HCT116 (cell line): ENCODE results near the gene GCNT2. TPM values are rescaled to one million over a fixed set of nuclear protein-coding genes. Genes with fewer than 3 reads are reported as not detected.

Experiments used
- ATAC-seq: fragments of 200-7000 bp; cut with Tn5 transposase; 2 replicates; pipeline ENCODE4 v1.9.1; 2020; ENCODE audit warnings: mild to moderate bottlenecking, moderate library complexity
- BruUV-seq: library from RNA; stranded (reverse); fragments of 400-500 nt; replicated peaks from 2 replicates; lab custom pipeline; 2021; lab: Mats Ljungman, UMichigan
- CTCF ChIA-PET: fragments of 300-600 bp; sonication (Branson Sonifier 250); formaldehyde crosslinking; loops from one replicate; lab custom pipeline; 2021; ENCODE audit warnings: antibody characterized with exemption; lab: Charles Lee
- POLR2A ChIA-PET: fragments of 300-600, 350-600 bp; sonication (Branson Sonifier 250); formaldehyde crosslinking; loops from one replicate; lab custom pipeline; 2021; ENCODE audit warnings: antibody characterized with exemption; lab: Charles Lee
- RAD21 ChIA-PET, 2 experiments: fragments of 300-600 bp; sonication (Branson Sonifier 250); formaldehyde crosslinking; loops; one replicate each; lab custom pipeline; 2023; ENCODE audit warnings: low total read pairs in 2 of 2; ENCODE audit not compliant: uncharacterized antibody in 2 of 2, unreplicated experiment in 2 of 2, low non-redundant PET in 1 of 2; lab: Charles Lee
- DNase-seq: peaks from one replicate; pipeline ENCODE4 v3.0.0-alpha.2; 2010; ENCODE audit warnings: low read depth, low spot score
- H2AFZ ChIP-seq: fragments of 200-600 bp; shearing (Covaris generic), sonication (generic); 2 replicates; pipeline ENCODE4 v1.6.1; 2017; ENCODE audit warnings: low read depth, mixed run types, mixed read lengths, antibody characterized with exemption, low read length; ENCODE audit not compliant: poor library complexity, severe bottlenecking
- H3K27ac ChIP-seq: 2 replicates; pipeline ENCODE4 v1.5.1; 2012; ENCODE audit warnings: low read depth, low read length
- H3K27me3 ChIP-seq: fragments of 200-600 bp; sonication (generic); 2 replicates; pipeline ENCODE4 v1.6.1; 2016; ENCODE audit warnings: mixed run types, low read length, mixed read lengths; ENCODE audit not compliant: insufficient read depth
- H3K36me3 ChIP-seq, 2 experiments: fragments of 200-500 bp in 1 of 2; fragments of 200-600 bp in 1 of 2; sonication (Bioruptor generic) in 1 of 2; sonication (generic) in 1 of 2; 2 replicates each; pipeline versions ENCODE4 v1.5.1 to v1.6.1; 2014 to 2016; ENCODE audit warnings: low read length in 2 of 2, inconsistent platforms in 1 of 2, mixed read lengths in 1 of 2, mixed run types in 1 of 2; ENCODE audit not compliant: insufficient read depth in 2 of 2, control insufficient read depth in 1 of 2
- H3K4me1 ChIP-seq, 2 experiments: fragments of 200-600 bp in 1 of 2; sonication (generic) in 1 of 2; 2 replicates each; pipeline versions ENCODE4 v1.5.1 to v1.6.1; 2012 to 2017; ENCODE audit warnings: low read length in 2 of 2, inconsistent platforms in 1 of 2, mild to moderate bottlenecking in 1 of 2, mixed read lengths in 1 of 2, mixed run types in 1 of 2, moderate library complexity in 1 of 2; ENCODE audit not compliant: insufficient read depth in 2 of 2, control insufficient read depth in 1 of 2
- H3K4me2 ChIP-seq: fragments of 200-600 bp; sonication (generic); 2 replicates; pipeline ENCODE4 v1.6.1; 2017; ENCODE audit warnings: mixed run types, low read length, mixed read lengths
- H3K4me3 ChIP-seq, 2 experiments: fragments of 200-600 bp in 1 of 2; sonication (generic) in 1 of 2; replicated peaks in 1 of 2; 2 replicates each; pipeline ENCODE4 v1.5.1; 2011 to 2016; ENCODE audit warnings: low read length in 2 of 2, control low read depth in 1 of 2, low read depth in 1 of 2, mild to moderate bottlenecking in 1 of 2, mixed read lengths in 1 of 2, mixed run types in 1 of 2
- H3K79me2 ChIP-seq: fragments of 200-600 bp; sonication (generic); 2 replicates; pipeline ENCODE4 v1.6.1; 2017; ENCODE audit warnings: mild to moderate bottlenecking, mixed run types, low read length, moderate library complexity, mixed read lengths; ENCODE audit not compliant: insufficient read depth
- H3K9ac ChIP-seq: fragments of 200-600 bp; sonication (generic); 2 replicates; pipeline ENCODE4 v1.6.1; 2016; ENCODE audit warnings: low read length, mixed read lengths
- H3K9me2 ChIP-seq: fragments of 200-600 bp; sonication (generic), shearing (Covaris generic); 2 replicates; pipeline ENCODE4 v1.6.1; 2017; ENCODE audit warnings: mixed run types, mild to moderate bottlenecking, moderate library complexity; ENCODE audit not compliant: insufficient read depth
- H3K9me3 ChIP-seq, 2 experiments: fragments of 200-500 bp in 1 of 2; fragments of 200-600 bp in 1 of 2; sonication (Bioruptor generic) in 1 of 2; sonication (generic) in 1 of 2; 2 replicates each; pipeline ENCODE4 v1.6.1; 2014 to 2017; ENCODE audit warnings: low read length in 2 of 2, mixed read lengths in 2 of 2, inconsistent platforms in 1 of 2, low read depth in 1 of 2, mild to moderate bottlenecking in 1 of 2, mixed run types in 1 of 2, moderate library complexity in 1 of 2; ENCODE audit not compliant: control insufficient read depth in 1 of 2, insufficient read depth in 1 of 2
- H4K20me1 ChIP-seq: fragments of 200-600 bp; sonication (generic), shearing (Covaris generic); 2 replicates; pipeline ENCODE4 v1.6.1; 2017; ENCODE audit warnings: mixed run types, mild to moderate bottlenecking, moderate library complexity; ENCODE audit not compliant: insufficient read depth
- CTCF ChIP-seq, 3 experiments: fragments of 200-600 bp in 1 of 3; sonication (generic) in 1 of 3; IDR thresholded peaks in 2 of 3; conservative IDR thresholded peaks in 1 of 3; 2 replicates each; pipeline ENCODE4 v1.5.1; 2012 to 2017; ENCODE audit warnings: low read depth in 2 of 3, low read length in 2 of 3, antibody characterized with exemption in 1 of 3, borderline replicate concordance in 1 of 3, control low read depth in 1 of 3, mild to moderate bottlenecking in 1 of 3, mixed read lengths in 1 of 3, mixed run types in 1 of 3, moderate library complexity in 1 of 3; ENCODE audit not compliant: insufficient read depth in 1 of 3
- EZH2 ChIP-seq: fragments of 200-600 bp; sonication (generic); IDR thresholded peaks from 2 replicates; pipeline ENCODE4 v1.6.1; 2017; ENCODE audit warnings: antibody characterized with exemption, mixed run types
- JUND ChIP-seq: IDR thresholded peaks from 2 replicates; pipeline ENCODE4 v1.6.1; 2012
- RAD21 ChIP-seq: IDR thresholded peaks from 2 replicates; pipeline ENCODE4 v1.6.1; 2012; ENCODE audit warnings: low read depth, mild to moderate bottlenecking
- SIN3A ChIP-seq: IDR thresholded peaks from 2 replicates; pipeline ENCODE4 v1.6.1; 2012; ENCODE audit warnings: low read depth
- TCF7L2 ChIP-seq: IDR thresholded peaks from 2 replicates; pipeline ENCODE4 v1.7.0; 2011; ENCODE audit warnings: borderline replicate concordance, inconsistent platforms; ENCODE audit not compliant: insufficient read depth, insufficient read length; ENCODE audit errors: extremely low read depth
- ZBTB33 ChIP-seq: IDR thresholded peaks from 2 replicates; pipeline ENCODE4 v1.6.1; 2011; ENCODE audit warnings: mild to moderate bottlenecking, low read length, moderate library complexity; ENCODE audit not compliant: insufficient replicate concordance; ENCODE audit errors: extremely low read depth
- intact Hi-C: fragments of 100-400 bp; cut with micrococcal nuclease; formaldehyde crosslinking; loops from 2 replicates; pipeline ENCODE4 v1.10.0; 2022
- total RNA-seq: library from RNA; stranded (reverse); gene quantifications from one replicate; pipeline ENCODE4 v1.2.1, GENCODE V29; 2021; ENCODE audit not compliant: unreplicated experiment
- TF ChIP-seq, protein P1 (sequence below): IDR thresholded peaks from 2 replicates; pipeline ENCODE4 v1.6.1; 2012; ENCODE audit warnings: low read depth
- TF ChIP-seq, protein P2 (sequence below): IDR thresholded peaks from 2 replicates; pipeline ENCODE4 v1.6.1; 2012
- TF ChIP-seq, protein P3 (sequence below): IDR thresholded peaks from 2 replicates; pipeline ENCODE4 v1.6.1; 2012

GCNT2 gene
- total RNA-seq, 1 experiment from 2014 or later = 0.74 TPM

DNA sequence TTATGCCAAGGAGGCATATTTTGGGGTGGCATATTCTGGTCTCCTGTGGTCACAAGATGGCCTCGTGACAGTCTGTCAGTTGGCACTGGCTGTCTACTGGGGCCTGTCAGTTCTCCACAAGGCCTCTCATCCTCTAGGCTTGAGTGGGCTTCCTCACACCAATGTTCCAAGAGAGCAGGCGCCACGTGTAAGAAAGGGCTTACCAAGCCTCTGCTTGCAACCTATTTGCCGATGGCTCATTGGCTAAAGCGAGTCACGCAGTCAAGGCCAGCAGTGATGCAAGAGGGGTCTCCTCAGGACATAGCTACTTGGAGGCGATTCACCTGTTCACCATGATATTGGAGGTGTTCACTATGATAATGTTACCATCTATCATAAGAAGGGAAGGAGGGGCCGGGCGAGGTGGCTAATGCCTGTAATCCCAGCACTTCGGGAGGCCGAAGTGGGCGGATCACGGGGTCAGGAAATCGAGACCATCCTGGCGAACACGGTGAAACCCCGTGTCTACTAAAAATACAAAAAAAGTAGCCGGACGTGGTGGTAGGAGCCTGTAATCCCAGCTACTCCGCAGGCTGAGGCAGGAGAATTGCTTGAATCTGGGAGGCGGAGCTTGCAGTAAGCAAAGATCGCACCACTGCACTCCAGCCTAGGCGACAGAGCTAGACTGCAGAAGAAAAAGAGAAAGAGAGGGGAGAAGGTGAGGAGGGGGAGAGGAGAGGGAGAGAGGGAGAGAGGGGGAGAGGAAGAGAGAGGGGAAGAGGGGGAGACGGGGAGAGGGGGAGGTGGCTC is 138.0 kb downstream of the GCNT2 start (continued):
- TF ChIP-seq ZBTB33 = no peak
- TF ChIP-seq RAD21 = no peak
- TF ChIP-seq, protein P1, sequence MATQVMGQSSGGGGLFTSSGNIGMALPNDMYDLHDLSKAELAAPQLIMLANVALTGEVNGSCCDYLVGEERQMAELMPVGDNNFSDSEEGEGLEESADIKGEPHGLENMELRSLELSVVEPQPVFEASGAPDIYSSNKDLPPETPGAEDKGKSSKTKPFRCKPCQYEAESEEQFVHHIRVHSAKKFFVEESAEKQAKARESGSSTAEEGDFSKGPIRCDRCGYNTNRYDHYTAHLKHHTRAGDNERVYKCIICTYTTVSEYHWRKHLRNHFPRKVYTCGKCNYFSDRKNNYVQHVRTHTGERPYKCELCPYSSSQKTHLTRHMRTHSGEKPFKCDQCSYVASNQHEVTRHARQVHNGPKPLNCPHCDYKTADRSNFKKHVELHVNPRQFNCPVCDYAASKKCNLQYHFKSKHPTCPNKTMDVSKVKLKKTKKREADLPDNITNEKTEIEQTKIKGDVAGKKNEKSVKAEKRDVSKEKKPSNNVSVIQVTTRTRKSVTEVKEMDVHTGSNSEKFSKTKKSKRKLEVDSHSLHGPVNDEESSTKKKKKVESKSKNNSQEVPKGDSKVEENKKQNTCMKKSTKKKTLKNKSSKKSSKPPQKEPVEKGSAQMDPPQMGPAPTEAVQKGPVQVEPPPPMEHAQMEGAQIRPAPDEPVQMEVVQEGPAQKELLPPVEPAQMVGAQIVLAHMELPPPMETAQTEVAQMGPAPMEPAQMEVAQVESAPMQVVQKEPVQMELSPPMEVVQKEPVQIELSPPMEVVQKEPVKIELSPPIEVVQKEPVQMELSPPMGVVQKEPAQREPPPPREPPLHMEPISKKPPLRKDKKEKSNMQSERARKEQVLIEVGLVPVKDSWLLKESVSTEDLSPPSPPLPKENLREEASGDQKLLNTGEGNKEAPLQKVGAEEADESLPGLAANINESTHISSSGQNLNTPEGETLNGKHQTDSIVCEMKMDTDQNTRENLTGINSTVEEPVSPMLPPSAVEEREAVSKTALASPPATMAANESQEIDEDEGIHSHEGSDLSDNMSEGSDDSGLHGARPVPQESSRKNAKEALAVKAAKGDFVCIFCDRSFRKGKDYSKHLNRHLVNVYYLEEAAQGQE = no peak

DNA sequence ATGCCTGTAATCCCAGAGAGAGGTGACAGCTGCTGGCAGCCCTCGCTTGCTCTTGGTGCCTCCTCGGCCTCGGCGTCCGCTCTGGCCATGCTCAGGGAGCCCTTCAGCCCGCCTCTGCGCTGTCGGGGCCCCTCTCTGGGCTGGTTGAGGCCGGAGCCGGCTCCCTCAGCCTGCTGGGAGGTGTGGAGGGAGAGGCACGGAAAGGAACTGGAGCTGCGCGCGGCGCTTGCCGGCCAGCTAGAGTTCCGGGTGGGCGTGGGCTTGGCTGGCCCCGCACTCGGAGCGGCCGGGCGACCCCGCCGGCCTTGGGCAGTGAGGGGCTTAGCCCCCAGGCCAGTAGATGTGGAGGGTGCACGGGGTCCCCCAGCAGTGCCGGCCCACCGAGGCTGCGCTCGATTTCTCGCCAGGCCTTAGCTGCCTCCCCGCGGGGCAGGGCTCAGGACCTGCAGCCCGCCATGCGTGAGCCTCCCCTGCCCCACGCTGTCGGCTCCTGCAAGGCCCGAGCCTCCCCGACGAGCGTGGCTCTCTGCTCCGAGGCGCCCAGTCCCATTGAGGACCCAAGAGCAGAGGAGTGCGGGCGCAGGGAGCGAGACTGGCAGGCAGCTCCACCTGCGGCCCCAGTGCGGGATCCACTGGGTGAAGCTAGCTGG is 138.7 kb downstream of the GCNT2 start:
- Histone ChIP-seq H3K9ac (no peak overlapping the region), H3K4me1 (no peaks in the 10 kb centered on the region), H3K4me2 (no peak overlapping the region), H3K27ac (no peak overlapping the region), H3K79me2 (no peaks in the 10 kb centered on the region), H3K9me2 (no peaks in the 10 kb centered on the region), H3K9me3 (no peaks in the 10 kb centered on the region), H4K20me1 (no peaks in the 10 kb centered on the region), H3K4me3 (no peak overlapping the region), H2AFZ (no peak overlapping the region), H3K36me3 (no peaks in the 10 kb centered on the region), H3K27me3 (peaks cover 10% of the 10 kb centered on the region; the same call in 1 of the 2 replicates)
- RAD21 ChIA-PET = no interaction called here
- BruUV-seq = no TSS peak
- POLR2A ChIA-PET = interaction anchor here (1.0 kb wide), 1 partner anchor 17 kb away, joined by 3 read pairs; no protein-coding TSS in a partner anchor
- DNase-seq (no peak), ATAC-seq (no peak)
- CTCF ChIA-PET = no interaction called here
- intact Hi-C loops = no loop called here
- TF ChIP-seq ZBTB33 = no peak
- no peak for TF ChIP-seq CTCF (IDR thresholded peaks at IDR 0.05 in 2 of 3, conservative IDR thresholded peaks at IDR 0.05 in 1 of 3; ENCODE audit: borderline replicate concordance in 1 of 3, insufficient read depth in 1 of 3, low read depth in 2 of 3, low read length in 2 of 3)
- TF ChIP-seq, protein P2, sequence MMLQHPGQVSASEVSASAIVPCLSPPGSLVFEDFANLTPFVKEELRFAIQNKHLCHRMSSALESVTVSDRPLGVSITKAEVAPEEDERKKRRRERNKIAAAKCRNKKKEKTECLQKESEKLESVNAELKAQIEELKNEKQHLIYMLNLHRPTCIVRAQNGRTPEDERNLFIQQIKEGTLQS = no peak
- TF ChIP-seq TCF7L2 = no peak
- TF ChIP-seq, protein P3, sequence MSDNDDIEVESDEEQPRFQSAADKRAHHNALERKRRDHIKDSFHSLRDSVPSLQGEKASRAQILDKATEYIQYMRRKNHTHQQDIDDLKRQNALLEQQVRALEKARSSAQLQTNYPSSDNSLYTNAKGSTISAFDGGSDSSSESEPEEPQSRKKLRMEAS = no peak
- TF ChIP-seq EZH2 = no peak
- TF ChIP-seq SIN3A = no peak
- no peak for TF ChIP-seq JUND
